Measurements from ENCODE around the gene MORN5.
A peak's percentile ranks its signal among the peaks of the same experiment; 100 is the strongest.

Gene MORN5

GRCh38 chr9:122159026-122159924 is at the start of gene MORN5, which contains the start of gene NDUFA8:
Gene MORN5 (plus strand): TSS chr9:122159908. CDS start chr9:122159973, 65 bp downstream.
Gene NDUFA8 (minus strand): TSS chr9:122159779. CDS start chr9:122159677, 102 bp downstream.
- DNase-seq: peak; percentile 98

- peak; percentile 13 for DNase-seq
These were observed 49.4 kb upstream of the MORN5 start for GRCh38 chr9:122110100-122110833.

GRCh38 chr9:122111413-122112085 is 48.2 kb upstream of the MORN5 start:
- DNase-seq: peak; percentile 56

- DNase-seq: peak; percentile 10
These were observed 47.5 kb upstream of the MORN5 start for GRCh38 chr9:122112238-122112637.

GRCh38 chr9:122113574-122113973 is 46.1 kb upstream of the MORN5 start:
- DNase-seq: peak; percentile 22

- DNase-seq: peak; percentile 31
These were observed 44.3 kb upstream of the MORN5 start for GRCh38 chr9:122115176-122116035.

GRCh38 chr9:122116040-122116439 is 43.7 kb upstream of the MORN5 start:
- DNase-seq: peak; percentile 31

- peak; percentile 53 for DNase-seq
These were observed 43.1 kb upstream of the MORN5 start for GRCh38 chr9:122116448-122117173.

- DNase-seq: peak; percentile 38
These were observed 42.5 kb upstream of the MORN5 start for GRCh38 chr9:122117241-122117640.

- no peak for DNase-seq
These were observed 41.2 kb upstream of the MORN5 start for GRCh38 chr9:122118343-122119165.

- no peak for DNase-seq
These were observed 40.6 kb upstream of the MORN5 start for GRCh38 chr9:122119166-122119521.

- DNase-seq: no peak
These were observed 40.0 kb upstream of the MORN5 start for GRCh38 chr9:122119721-122120120.

GRCh38 chr9:122120316-122121071 is 39.2 kb upstream of the MORN5 start:
- DNase-seq: no peak

GRCh38 chr9:122121391-122121790 is 38.3 kb upstream of the MORN5 start:
- DNase-seq: no peak

- no peak for DNase-seq
These were observed 37.8 kb upstream of the MORN5 start for GRCh38 chr9:122121931-122122330.

- no peak for DNase-seq
These were observed 37.2 kb upstream of the MORN5 start for GRCh38 chr9:122122468-122122867.

GRCh38 chr9:122122903-122123632 is 36.6 kb upstream of the MORN5 start:
- peak; percentile 91 for DNase-seq

GRCh38 chr9:122124048-122124447 is 35.7 kb upstream of the MORN5 start:
- no peak for DNase-seq

- DNase-seq: no peak
These were observed 35.2 kb upstream of the MORN5 start for GRCh38 chr9:122124528-122124927.
